SK-N-SH treated with all-trans-retinoic acid at 6 μM for 48 hours (cell line): ENCODE results near the gene ESRP2.
A peak's percentile ranks its signal among the peaks of the same experiment; 100 is the strongest.

Source experiments
- ATAC-seq: fragments of 200-7000 bp; cut with Tn5 transposase; 3 replicates; pipeline ENCODE4 v1.9.1; 2020; ENCODE audit warnings: mild to moderate bottlenecking, moderate library complexity
- ARNTL ChIP-seq: fragments of 450-650 bp; formaldehyde crosslinking; IDR thresholded peaks from 2 replicates; pipeline ENCODE4 v1.5.0; 2020; ENCODE audit warnings: low read depth, mild to moderate bottlenecking, moderate library complexity, borderline replicate concordance
- BACH2 ChIP-seq: fragments of 250-450 bp; sonication (Bioruptor Pico); IDR thresholded peaks from 2 replicates; pipeline ENCODE4 v1.9.0; 2021; ENCODE audit warnings: mild to moderate bottlenecking, borderline replicate concordance
- CSDC2 ChIP-seq: fragments of 250-450 bp; sonication (Bioruptor Pico); IDR thresholded peaks from 2 replicates; pipeline ENCODE4 v1.5.0; 2020; ENCODE audit warnings: mild to moderate bottlenecking, moderate library complexity
- CSRNP3 ChIP-seq: fragments of 250-450 bp; sonication (Bioruptor Pico); IDR thresholded peaks from 2 replicates; pipeline ENCODE4 v1.5.1; 2021; ENCODE audit warnings: mild to moderate bottlenecking, moderate library complexity
- ESRRG ChIP-seq: fragments of 250-450 bp; sonication (Bioruptor Pico); IDR thresholded peaks from 2 replicates; pipeline ENCODE4 v1.6.1; 2021; ENCODE audit warnings: mild to moderate bottlenecking
- GLIS3 ChIP-seq: fragments of 250-450 bp; sonication (Bioruptor Pico); IDR thresholded peaks from 2 replicates; pipeline ENCODE4 v1.5.0; 2020; ENCODE audit warnings: mild to moderate bottlenecking, moderate library complexity
- PATZ1 ChIP-seq: fragments of 250-450 bp; sonication (Bioruptor Pico); IDR thresholded peaks from 2 replicates; pipeline ENCODE4 v1.8.0; 2020; ENCODE audit warnings: mild to moderate bottlenecking, moderate library complexity, borderline replicate concordance
- POU6F1 ChIP-seq: fragments of 250-450 bp; sonication (Bioruptor Pico); IDR thresholded peaks from 2 replicates; pipeline ENCODE4 v1.8.0; 2021; ENCODE audit warnings: low read depth, mild to moderate bottlenecking, moderate library complexity, borderline replicate concordance
- PPARA ChIP-seq: fragments of 250-450 bp; sonication (Bioruptor Pico); IDR thresholded peaks from 2 replicates; pipeline ENCODE4 v1.5.0; 2020; ENCODE audit warnings: mild to moderate bottlenecking, borderline replicate concordance
- RARB ChIP-seq: fragments of 250-450 bp; sonication (Bioruptor Pico); IDR thresholded peaks from 2 replicates; pipeline ENCODE4 v1.8.0; 2021; ENCODE audit warnings: mild to moderate bottlenecking, moderate library complexity
- SNAI2 ChIP-seq: fragments of 250-450 bp; sonication (Bioruptor Pico); IDR thresholded peaks from 2 replicates; pipeline ENCODE4 v1.5.0; 2020; ENCODE audit warnings: mild to moderate bottlenecking, moderate library complexity
- TCF4 ChIP-seq: fragments of 250-450 bp; sonication (Bioruptor Pico); IDR thresholded peaks from 2 replicates; pipeline ENCODE4 v1.8.0; 2021; ENCODE audit warnings: mild to moderate bottlenecking, moderate library complexity, borderline replicate concordance
- TOX ChIP-seq: fragments of 250-450 bp; sonication (Bioruptor Pico); IDR thresholded peaks from 2 replicates; pipeline ENCODE4 v1.8.0; 2021; ENCODE audit warnings: mild to moderate bottlenecking, moderate library complexity, borderline replicate concordance
- TSHZ2 ChIP-seq: fragments of 250-450 bp; sonication (Bioruptor Pico); IDR thresholded peaks from 2 replicates; pipeline ENCODE4 v1.5.0; 2020; ENCODE audit warnings: mild to moderate bottlenecking, moderate library complexity
- ZC3H10 ChIP-seq: fragments of 250-450 bp; sonication (Bioruptor Pico); IDR thresholded peaks from 2 replicates; pipeline ENCODE4 v1.5.1; 2021; ENCODE audit warnings: mild to moderate bottlenecking, moderate library complexity
- ZFP3 ChIP-seq: fragments of 250-450 bp; sonication (Bioruptor Pico); IDR thresholded peaks from 2 replicates; pipeline ENCODE4 v1.5.0; 2020; ENCODE audit warnings: mild to moderate bottlenecking, moderate library complexity
- ZFP30 ChIP-seq: fragments of 450-650 bp; formaldehyde crosslinking; IDR thresholded peaks from 2 replicates; pipeline ENCODE4 v1.5.0; 2022; ENCODE audit warnings: mild to moderate bottlenecking, moderate library complexity
- ZNF565 ChIP-seq: fragments of 450-650 bp; formaldehyde crosslinking; conservative IDR thresholded peaks from 2 replicates; pipeline ENCODE4 v1.5.0; 2020; ENCODE audit warnings: low read depth, mild to moderate bottlenecking, moderate library complexity
- ZNF70 ChIP-seq: fragments of 450-650 bp; formaldehyde crosslinking; IDR thresholded peaks from 2 replicates; pipeline ENCODE4 v1.5.0; 2020; ENCODE audit warnings: mild to moderate bottlenecking, moderate library complexity
- ZNF8 ChIP-seq: fragments of 450-650 bp; formaldehyde crosslinking; IDR thresholded peaks from 2 replicates; pipeline ENCODE4 v1.5.0; 2020; ENCODE audit warnings: mild to moderate bottlenecking, moderate library complexity
- TF ChIP-seq, protein P1 (sequence below): fragments of 250-450 bp; sonication (Bioruptor Pico); IDR thresholded peaks from 2 replicates; pipeline ENCODE4 v1.5.1; 2020; ENCODE audit warnings: low read depth, mild to moderate bottlenecking, moderate library complexity

The ESRP2 gene

DNA sequence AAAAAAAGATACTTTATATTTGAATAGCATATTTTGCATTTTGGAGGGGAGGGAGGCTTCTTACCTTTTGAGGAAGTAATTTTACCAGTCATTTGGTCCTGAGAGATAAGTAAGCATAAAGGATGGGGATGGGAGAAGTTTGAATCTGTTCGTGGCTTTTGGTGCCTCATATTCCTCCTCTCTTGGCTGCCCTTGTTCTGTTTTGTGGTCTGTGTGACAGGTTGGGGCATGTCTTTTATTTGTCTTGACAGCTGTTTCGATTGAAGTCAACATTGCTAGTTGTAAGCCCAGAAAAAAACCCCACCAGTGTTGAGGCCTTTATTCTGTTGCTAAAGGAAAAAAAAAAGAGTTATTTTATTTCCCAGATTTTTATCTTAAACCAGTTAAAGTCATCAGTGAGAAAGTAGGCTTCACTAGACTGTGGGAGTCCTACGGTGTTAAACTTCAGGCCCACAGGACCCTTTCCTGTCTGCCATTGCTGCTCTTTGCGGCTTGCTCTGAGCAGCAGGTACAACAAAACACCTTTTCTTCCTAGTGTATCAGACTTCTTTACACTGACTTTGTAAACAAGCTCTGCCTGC, 39.8 kb upstream of the ESRP2 start:
- peak; percentile 24; the same call in 2 of the 3 replicates for ATAC-seq
- no peak for TF ChIP-seq CSDC2 (CRISPR knock-in tag)

- ATAC-seq = no peak
These were observed 38.5 kb upstream of the ESRP2 start for GRCh38 chr16:68274441-68274840.

GRCh38 chr16:68273896-68274295, 38.0 kb upstream of the ESRP2 start:
- no peak for ATAC-seq
- TF ChIP-seq ZNF565 (CRISPR knock-in tag) = no peak
- TF ChIP-seq SNAI2 (CRISPR knock-in tag) = no peak
- no peak for TF ChIP-seq PPARA (CRISPR knock-in tag)
- TF ChIP-seq PATZ1 (CRISPR knock-in tag) = no peak
- TF ChIP-seq, protein P1, sequence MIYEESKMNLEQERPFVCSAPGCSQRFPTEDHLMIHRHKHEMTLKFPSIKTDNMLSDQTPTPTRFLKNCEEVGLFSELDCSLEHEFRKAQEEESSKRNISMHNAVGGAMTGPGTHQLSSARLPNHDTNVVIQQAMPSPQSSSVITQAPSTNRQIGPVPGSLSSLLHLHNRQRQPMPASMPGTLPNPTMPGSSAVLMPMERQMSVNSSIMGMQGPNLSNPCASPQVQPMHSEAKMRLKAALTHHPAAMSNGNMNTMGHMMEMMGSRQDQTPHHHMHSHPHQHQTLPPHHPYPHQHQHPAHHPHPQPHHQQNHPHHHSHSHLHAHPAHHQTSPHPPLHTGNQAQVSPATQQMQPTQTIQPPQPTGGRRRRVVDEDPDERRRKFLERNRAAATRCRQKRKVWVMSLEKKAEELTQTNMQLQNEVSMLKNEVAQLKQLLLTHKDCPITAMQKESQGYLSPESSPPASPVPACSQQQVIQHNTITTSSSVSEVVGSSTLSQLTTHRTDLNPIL (CRISPR knock-in tag) = no peak
- no peak for TF ChIP-seq TOX (CRISPR knock-in tag)
- no peak for TF ChIP-seq ZNF8
- TF ChIP-seq GLIS3 (CRISPR knock-in tag) = no peak
- no peak for TF ChIP-seq TCF4
- no peak for TF ChIP-seq CSDC2 (CRISPR knock-in tag)
- TF ChIP-seq TSHZ2 = no peak
- TF ChIP-seq CSRNP3 (CRISPR knock-in tag) = no peak
- no peak for TF ChIP-seq ARNTL (CRISPR knock-in tag)
- TF ChIP-seq ZFP3 (CRISPR knock-in tag) = no peak
- TF ChIP-seq ZNF70 = no peak
- TF ChIP-seq ESRRG = no peak
- TF ChIP-seq POU6F1 (CRISPR knock-in tag) = no peak
- TF ChIP-seq ZC3H10 (CRISPR knock-in tag) = no peak

More at GRCh38 chr16:68274441-68274840, 38.5 kb upstream of the ESRP2 start:
- TF ChIP-seq PATZ1 (CRISPR knock-in tag) (no peak), POU6F1 (CRISPR knock-in tag) (no peak), ZC3H10 (CRISPR knock-in tag) (no peak), GLIS3 (CRISPR knock-in tag) (no peak), SNAI2 (CRISPR knock-in tag) (no peak), ZFP3 (CRISPR knock-in tag) (no peak), ZFP30 (CRISPR knock-in tag) (no peak), RARB (CRISPR knock-in tag) (no peak), BACH2 (CRISPR knock-in tag) (no peak)
- TF ChIP-seq, all 23 proteins: peak for 0
